GM19240 (cell line): ENCODE data around the gene CFAP119.
"Not testable (repeated sequence)": the region's sequence is repeated elsewhere in the genome, so short reads cannot be mapped to it uniquely, and the experiment has no call there.

Source experiments
- DNase-seq: peaks from one replicate; pipeline ENCODE4 v3.0.0; 2011; ENCODE audit warnings: low spot score; ENCODE audit not compliant: insufficient read length

The CFAP119 gene

DNA sequence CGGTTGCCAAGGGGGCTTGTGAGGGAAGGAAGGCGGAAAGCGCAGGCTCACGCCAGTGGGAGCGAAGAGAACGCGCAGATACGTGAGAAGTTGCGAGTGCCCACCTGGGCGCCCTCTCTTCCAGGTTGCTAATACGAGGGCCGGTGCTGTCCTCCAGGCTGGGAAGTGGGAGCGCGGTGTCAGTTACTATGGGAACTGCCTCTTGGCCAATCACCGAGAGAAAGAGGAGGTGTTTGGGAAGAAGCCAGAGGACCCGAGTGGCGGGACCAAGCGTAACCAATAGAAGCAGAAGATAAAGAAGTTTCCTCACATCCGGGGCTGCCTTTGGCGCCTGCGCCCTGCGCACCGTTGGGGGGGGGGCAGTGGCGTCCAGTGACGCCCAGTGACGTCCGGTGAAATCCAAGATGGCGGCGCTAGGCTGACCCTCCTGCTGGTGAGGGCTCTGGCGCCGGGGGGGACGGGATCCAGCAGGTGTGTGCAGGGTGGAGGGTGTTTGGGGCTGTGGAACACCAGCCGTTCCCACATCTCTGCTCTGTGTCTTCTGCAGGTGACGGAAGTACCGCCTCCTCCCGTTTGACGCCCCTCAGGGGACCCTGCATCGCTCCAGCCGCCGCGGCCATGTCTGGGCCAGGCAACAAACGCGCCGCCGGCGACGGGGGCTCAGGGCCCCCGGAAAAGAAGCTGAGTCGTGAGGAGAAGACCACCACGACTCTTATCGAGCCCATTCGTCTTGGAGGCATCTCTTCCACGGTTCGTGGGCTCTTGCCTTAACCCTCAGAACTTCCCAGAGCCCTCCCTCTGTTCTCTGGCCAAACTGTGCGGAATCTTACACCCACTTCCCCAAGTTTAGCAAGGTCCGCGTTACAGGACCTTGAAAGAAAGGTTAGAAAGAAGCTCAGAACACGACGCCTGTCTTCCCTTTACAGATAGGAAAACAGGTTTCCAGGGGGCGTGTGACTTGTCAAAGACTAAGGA lies at the start of gene CFAP119, which contains the start of gene RNF40:
TSS of gene CFAP119 (minus strand) at position 135 of the 975 bp plus-strand sequence. CDS start 314 bp downstream, outside the sequence.
TSS of gene RNF40 (plus strand) at position 395 of the 975 bp plus-strand sequence. CDS start at position 619, 224 bp downstream.
- peak; percentile 98 for DNase-seq

DNA sequence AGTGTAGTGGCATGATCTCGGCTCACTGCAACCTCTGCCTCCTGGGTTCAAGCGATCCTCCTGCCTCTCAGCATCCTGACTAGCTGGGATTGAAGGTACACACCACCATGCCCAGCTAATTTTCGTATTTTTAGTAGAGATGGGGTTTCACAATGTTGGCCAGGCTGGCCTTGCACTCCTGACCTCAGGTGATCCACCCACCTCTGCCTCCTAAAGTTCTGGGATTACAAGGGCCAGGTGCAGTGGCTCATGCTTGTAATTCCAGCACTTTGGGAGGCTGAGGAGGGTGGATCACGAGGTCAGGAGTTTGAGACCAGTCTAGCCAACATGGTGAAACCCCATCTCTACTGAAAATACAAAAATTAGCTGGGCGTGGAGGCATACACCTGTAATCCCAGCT lies 47.8 kb upstream of the CFAP119 start:
- DNase-seq, result not testable (repeated sequence)

DNA sequence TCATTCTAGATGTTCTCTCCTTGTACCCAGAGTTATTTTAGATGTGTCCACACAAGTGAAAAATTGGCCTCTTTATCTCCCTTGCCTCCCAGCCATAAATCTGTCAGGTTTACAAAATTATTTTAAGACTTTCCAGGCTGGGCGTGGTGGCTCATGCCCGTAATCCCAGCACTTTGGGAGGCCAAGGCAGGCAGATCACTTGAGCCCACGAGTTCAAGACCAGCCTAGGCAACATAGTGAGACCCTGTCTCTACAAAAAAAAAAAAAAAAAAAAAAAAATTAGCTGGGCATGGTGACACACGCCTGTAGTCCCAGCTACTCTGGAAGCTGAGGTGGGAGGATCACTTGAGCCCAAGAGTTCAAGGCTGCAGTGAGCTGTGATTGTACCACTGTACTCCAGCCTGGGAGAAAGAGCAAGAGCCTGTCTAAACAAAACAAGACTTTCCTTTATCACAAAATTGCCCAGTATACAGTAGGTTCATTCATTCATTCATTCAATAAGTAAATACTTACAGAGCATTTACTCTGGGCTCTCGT lies 47.1 kb upstream of the CFAP119 start:
- DNase-seq, result not testable (repeated sequence)

DNA sequence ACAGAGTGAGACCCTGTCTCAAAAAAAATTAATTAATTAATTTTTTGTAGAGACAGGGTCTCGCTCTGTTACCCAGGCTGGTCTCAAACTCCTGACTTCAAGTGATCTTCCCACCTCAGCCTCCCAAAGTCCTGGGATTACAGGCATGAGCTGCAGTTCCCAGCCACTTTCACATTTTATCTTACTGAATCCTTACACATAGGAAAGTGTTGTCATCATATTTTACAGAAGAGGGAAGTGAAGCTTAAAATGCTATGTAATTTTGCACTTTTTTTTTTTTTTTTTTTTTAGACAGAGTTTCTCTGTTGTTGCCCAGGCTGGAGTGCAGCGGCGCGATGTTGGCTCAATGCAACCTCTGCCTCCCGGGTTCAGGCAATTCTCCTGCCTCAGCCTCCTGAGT lies 46.3 kb upstream of the CFAP119 start:
- DNase-seq, result no peak

DNA sequence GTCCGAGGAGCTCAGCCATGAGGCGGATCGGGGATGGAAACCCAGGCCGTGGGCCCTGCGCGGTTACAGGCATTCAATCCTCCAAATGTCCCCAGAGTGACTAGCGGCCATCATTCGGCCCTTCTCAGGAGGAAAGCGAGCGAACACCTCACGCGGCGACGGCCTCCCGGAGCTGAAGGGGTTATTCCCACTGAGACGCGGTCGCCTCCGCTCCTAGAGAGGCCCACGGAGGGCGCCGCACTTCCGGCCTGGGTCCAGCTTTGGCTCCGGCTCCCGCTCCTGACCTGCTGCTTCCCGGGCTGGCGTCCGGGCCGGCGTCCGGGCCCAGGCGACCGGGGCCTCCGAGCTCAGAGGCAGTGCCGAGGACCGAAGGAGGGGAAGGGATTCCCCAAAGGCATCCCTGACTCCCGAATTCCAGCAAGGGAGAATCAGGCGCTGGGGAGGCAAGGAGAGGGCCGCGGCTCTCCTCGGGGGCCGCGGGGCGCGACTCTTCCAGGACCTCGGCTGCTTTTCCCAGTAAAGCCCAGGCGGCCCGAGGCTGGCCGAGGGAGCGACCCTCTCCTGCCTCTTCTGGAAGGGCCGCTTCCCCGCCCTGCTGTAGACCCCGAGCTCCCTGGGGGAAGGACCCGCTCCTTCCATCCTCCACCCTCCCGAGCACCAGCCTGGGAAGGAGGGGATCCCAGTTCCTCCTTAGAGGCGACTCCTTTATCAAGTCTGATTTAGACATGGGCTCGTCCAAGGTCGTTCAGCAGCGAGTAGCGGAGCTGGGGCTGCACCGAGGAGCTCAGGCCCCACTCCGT lies 43.7 kb upstream of the CFAP119 start:
- DNase-seq, result no peak

DNA sequence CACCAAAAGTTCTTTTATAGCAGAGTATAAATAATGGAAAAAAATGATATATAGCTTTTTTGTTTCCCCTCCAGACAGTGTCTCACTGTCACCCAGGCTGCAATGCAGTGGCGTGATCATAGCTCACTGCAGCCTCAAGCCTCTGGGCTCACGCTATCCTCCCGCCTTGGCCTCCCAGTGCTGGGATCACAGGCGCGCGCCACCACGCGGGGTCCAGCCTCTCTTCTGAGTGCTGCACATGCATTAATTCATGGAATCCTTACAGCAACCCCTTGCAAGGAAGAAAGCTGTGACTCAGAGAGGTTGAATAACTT lies 43.2 kb upstream of the CFAP119 start:
- no peak for DNase-seq

DNA sequence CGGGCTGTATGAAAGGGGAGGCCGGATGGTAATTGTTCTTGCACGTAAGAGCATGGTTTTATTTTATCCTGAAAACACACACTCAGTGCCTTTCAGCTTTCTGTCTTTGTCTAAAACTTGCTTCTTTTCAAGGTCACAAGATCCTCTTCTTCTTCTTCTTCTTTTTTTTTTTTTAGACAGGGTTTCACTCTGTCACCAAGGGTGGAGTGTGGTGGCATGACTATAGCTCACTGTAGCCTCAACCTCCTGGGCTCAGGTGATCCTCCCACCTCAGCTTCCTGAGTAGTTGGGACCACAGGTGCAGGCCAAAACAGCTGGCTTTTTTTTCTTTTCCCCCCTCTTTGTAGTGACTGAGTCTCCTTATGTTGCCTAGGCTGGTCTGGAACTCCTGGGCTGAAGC lies 41.1 kb upstream of the CFAP119 start:
- DNase-seq, result no peak

DNA sequence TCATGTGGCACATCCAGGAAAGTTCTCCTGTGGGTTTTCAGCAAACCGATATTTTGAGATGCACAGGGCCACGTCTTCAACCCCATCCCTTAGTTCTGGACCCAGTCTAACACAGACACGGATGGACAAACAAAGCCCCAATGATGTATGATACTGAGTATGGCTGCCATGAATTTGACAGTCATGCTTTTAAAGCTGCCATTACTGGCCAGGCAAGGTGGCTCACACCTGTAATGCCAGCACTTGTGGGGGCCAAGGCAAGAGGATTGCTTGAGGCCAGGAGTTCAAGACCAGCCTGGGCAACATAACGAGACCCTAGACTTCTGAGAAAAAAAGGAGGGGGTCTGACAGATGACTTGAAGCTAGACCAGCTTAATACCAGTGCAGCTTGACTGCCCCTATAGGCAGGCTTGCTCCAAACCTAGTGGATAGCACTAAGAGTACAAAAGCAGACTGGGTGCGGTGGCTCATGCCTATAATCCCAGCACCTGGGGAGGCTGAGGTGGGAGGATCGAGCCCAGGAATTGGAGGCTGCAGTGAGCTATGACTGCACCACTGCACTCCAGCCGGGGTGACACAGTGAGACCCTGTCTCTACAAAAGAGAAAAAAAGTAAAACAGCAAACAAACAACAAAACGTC lies 35.9 kb upstream of the CFAP119 start:
- no peak for DNase-seq

DNA sequence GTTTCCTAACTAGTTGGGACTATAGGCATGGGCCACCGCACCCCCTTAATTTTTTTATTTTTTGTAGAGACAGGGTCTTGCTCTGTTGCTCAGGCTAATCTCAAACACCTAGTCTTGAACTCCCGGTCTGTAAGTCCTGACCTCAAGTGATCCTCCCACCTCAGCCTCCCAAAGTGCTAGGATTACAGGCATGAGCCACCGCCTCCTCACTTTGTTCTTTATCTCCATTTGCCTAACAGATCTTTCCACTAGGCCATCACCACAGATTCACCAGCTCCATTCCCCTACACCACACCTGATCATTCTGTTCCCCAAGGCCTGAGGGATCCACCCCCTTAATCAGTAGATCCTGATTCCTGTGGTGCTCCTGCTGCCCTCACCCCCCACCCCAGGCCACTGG lies 32.8 kb upstream of the CFAP119 start:
- no peak for DNase-seq

DNA sequence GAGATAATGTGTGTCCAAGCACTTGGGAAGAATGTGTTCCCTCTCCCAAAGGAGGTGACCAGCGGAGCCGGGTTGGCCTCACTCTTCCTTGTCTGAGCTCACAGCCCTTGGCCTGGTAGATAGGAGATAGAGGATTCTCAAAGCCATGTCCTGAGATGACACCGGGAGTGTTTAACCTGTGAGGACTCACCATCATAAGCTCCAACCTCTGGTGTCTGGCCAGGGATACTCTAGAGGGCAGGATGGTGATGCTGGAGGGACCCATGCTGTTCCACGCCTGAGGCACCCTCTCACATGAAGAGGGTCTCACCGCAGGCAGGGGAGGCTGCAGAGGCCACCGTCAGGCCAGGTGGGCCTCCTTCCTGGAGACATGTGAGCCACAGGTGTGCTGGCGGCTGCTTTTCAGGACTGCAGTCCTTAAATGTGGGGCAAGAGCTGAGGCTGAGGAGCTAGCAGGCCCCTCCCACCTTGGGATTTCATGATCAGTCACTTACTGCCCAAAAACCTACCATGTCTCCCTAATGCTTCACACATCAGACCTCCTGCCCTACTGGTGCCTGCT lies 31.7 kb upstream of the CFAP119 start:
- no peak for DNase-seq

DNA sequence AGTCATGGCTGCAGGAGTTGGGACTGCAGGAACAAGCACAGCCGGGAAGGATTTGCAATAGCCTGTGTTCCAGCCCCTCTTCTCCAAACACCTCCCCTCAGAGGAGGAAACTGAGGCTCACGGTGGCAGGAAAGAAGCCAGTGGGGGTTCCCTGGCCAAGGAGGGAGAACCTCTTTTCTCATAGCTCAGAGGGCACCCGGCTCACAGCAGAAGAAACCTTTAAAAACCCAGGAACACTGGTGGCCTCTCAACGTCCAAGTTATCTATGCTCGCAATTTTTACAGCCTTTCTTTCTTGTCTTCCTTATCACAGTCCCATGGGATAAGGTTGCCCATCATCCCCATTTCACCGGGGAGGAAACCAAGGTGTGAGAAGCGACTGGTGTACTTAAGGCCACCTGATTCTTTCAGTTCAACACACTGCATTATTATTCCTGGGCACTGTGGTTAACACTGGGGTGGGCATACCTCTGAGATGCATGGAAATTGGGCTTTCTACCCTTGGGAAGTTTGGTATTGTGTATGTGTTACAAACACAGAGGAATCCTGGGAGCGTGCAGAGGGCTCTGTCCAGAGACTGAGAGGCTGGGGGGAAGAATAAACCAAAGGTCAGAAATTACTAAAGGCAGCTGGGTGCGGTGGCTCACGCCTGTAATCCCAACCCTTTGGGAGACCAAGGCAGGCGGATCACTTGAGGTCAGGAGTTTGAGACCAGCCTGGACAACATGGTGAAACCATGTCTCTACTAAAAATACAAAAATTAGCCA lies 25.9 kb upstream of the CFAP119 start:
- DNase-seq, result no peak

DNA sequence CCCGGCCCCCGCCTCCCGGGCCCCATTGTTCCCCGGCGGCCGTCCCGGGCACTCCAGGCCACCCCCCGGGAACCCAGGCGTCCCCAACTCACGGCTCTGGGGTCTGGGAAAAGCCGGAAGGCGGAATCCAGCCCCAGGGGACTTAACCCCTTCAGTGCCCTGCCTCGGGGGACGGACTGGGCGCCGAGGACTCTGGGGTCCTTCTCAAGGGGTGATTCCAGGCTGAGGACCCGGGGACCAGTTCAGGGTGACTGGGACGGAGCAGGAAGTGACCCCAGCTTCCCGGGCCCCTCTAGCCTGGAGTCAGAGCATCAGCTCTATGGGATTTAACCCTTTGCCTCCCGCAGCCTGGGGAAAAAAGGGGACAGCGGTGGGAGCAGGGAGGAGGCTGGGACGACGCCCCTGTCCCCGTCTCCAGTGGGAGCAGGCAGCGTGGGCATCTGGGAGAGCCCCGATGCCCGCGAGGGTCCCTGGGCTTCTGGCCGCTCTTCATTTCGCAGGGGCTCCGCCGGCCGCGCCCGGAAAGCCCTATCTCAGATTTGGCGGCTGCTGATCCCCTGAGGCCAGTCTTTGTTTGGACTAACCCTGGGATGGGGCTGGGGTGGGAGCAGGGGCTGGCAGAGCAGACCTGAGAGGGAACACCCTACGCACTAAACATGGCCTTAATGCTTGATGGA lies 25.2 kb upstream of the CFAP119 start, which contains the start of gene ZNF629:
TSS of gene ZNF629 (minus strand) at position 270 of the 677 bp plus-strand sequence. CDS start 2,723 bp downstream, outside the sequence.
- DNase-seq, result no peak

DNA sequence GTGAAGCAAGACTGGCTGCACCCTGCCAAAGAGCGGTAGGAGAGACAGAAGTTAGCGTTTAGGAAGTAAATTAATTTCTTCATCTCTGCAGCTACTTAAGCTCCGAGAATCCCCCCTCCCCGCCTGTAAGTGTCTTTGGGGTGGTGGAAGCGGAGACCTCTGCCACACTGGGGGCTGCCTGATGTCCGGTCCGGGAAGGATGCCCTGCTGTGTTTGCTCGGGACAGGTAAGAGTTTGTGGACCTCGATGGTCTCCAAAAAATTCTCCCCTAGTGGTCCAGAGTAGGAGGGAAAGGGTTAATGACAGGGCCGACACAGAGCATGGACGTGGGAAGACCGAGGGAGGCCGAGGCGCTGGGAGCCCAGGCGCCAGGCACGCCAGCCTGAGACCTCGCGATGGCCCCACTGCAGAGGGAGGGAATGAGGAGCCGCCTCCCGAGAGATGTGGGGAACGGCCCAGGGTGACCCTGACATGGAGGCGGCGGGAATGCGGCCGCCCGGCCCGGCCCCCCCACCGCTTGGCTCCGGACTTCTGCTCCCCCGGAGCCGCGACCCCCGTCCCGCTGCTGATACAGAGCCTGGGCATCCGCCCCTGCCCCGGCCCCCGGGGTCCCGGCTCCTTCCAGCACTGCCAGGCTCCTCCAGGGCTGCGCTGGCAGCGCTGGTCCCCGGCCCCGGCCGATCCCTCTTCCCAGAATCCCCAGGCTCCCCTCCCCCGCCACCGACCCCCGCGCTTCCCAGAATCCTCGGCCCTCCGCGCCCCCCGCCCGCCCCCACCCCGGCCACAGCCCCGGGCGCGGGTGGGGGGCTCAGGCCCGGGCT lies 24.5 kb upstream of the CFAP119 start:
- no peak for DNase-seq

DNA sequence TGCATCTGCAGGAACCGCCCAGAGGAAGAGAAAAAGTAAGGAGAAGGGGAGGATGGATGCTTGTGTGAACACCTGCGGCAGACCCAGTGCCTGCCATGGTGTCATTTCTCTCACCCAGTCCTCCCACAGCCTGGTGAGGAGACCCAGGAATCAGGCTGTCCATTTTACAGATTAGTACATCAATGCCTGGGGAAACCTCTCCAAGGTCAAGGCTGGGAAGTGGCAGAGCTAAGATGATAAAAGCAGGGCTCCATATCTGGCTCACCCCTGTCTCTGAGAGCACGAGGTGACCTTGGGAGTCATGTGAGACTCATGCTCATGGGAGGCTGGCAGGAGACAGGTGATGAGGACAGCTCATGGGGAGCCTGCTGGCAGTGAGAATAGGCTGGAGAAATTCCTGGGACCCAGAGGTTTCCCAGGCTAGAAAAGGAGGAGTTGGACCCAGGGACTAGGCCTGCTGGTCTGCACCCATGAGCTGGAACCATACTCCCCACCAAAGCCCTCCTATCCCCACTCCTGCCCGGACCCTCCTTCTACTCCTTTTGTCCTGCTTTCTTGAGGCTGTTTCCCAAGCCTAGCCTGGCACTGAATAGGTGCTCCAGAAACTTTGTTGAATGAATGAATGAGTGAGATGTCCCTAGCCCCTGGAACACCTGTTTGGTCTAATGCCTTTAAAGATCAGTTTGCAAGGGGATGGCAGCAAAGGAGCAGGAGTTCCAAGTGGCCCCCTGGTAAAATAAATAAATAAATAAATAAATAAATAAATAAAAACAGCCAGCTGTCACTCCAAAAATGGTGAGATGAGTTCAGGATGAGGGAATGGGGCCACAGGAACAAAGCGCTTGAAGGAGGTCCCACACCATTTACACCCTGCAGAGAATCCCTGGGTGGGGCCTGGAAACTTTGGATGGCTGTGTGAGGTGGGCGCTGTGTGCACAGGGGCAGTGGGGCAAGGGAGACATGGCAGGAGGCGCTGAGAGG lies 23.6 kb upstream of the CFAP119 start:
- no peak for DNase-seq

DNA sequence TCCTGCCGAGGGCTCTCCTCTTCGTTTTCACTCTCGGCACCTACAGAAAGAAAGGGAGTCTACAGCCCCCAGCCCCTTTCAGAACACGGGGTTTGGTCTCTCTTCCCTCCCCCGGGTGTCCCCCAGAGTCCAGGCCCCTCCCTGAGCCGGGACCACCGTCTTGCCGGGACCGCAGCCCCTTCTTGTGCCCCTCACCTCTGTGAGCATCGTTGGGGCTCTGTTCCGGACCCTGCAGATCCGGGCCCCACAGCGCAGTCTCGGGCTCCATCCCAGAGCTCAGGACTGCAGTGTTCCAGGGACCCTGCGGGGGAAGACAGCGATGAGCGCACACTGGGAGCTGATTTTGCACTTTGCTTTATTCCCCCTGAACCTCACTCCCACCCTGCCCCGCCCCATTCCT lies 22.4 kb upstream of the CFAP119 start:
- no peak for DNase-seq

DNA sequence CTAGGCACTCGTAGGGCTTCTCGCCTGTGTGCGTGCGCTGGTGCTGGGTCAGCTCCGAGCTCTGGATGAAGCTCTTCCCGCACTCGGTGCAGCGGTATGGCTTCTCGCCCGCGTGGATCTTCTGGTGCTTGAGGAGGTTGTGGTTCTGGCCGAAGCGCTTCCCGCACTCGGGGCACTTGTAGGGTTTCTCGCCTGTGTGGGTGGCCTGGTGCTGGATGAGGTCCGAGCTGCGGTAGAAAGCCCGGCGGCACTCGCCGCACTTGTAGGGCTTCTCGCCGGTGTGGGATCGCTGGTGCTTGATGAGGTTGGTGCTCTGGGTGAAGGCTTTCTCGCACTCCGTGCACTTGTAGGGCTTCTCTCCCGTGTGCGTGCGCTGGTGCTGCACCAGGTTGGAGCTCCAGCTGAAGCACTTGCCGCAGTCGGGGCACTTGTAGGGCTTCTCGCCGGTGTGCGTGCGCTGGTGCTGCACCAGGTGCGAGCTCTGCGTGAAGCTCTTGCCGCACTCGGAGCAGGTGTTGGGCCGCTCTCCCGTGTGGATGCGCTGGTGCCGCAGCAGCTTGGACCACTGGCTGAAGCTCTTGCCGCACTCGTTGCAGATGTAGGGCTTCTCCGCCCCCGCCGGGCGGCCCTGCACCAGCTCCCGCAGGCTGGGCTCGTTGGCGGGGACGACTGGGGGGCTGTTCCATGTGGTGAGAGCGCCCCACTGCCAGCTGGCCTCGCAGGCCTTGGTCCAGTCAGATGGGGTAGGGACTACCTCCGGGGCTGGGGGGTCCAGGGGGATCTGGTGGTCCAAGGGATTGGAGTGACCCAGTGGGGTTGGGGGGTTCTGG lies 21.6 kb upstream of the CFAP119 start:
- no peak for DNase-seq
